Spinal cord (tissue), 10 donors: Measurements from ENCODE around the gene PLOD2. TPM values are rescaled to one million over a fixed set of nuclear protein-coding genes. Genes with fewer than 3 reads are reported as not detected.

Experiments used
- DNase-seq, 6 donors: peaks; one replicate each; pipeline versions ENCODE4 v3.0.0 to v3.0.0-alpha.2; 2013 to 2015; ENCODE audit warnings: low spot score in 6 of 6, low read depth in 4 of 6
- H3K27ac ChIP-seq: one replicate; pipeline ENCODE4 v1.5.1; 2013; ENCODE audit warnings: low read depth, low read length, control low read depth
- H3K27me3 ChIP-seq: one replicate; pipeline ENCODE4 v1.6.1; 2013; ENCODE audit warnings: low read length; ENCODE audit not compliant: control insufficient read depth, insufficient read depth
- H3K36me3 ChIP-seq: one replicate; pipeline ENCODE4 v1.6.1; 2013; ENCODE audit warnings: low read length; ENCODE audit not compliant: control insufficient read depth, insufficient read depth
- H3K4me1 ChIP-seq: one replicate; pipeline ENCODE4 v1.6.1; 2013; ENCODE audit warnings: low read length; ENCODE audit not compliant: control insufficient read depth, insufficient read depth
- H3K4me3 ChIP-seq: one replicate; pipeline ENCODE4 v1.5.1; 2013; ENCODE audit warnings: low read depth, low read length, control low read depth
- H3K9me3 ChIP-seq: one replicate; pipeline ENCODE4 v1.6.1; 2013; ENCODE audit warnings: low read length; ENCODE audit not compliant: control insufficient read depth, insufficient read depth
- WGBS: methylation state at CpG from one replicate; pipeline ENCODE4 v1.1.5; 2013; ENCODE audit warnings: missing lambda C conversion rate; ENCODE audit not compliant: insufficient coverage; 5-methylcytosine and 5-hydroxymethylcytosine counted together
- polyA plus RNA-seq, 2 donors: library from polyadenylated mRNA; unstranded; fragments of 120-200 nt; gene quantifications; one replicate each; pipeline ENCODE4 v1.2.1, GENCODE V29; 2013; ENCODE audit not compliant: insufficient read length in 2 of 2
- total RNA-seq, 2 donors: library from RNA; depleted of rRNA in 1 of 2; stranded (reverse); fragments of 120-200 nt in 1 of 2; fragments of >200 nt in 1 of 2; gene quantifications; one replicate each; pipeline versions ENCODE4 v1.2.3 to v1.2.4, GENCODE V29; 2013 to 2014
- donor health status: healthy.

PLOD2 gene
- total and polyA plus RNA-seq, 4 donors: 44.6 to 71.7 (median 64.4) TPM

DNA sequence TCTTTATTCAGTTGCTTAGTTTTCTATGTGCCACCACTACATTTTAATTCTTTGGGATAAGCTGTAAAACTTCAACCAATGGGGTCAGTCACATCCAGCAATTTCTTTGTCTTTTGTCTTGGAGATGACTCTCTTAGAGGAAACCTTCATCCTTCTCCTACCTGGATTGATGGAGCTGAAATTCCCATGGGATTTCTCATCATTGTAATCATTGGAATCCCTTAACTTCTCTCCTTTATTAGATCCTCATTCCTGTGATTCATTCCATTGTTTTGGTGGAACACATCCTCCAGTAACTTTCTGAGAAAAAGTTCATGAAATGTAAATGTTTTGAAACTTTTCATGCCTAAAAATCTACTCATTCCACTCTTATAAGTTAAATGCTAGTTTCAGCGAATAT, 9.6 kb upstream of the PLOD2 start:
- no CpG with 5 or more reads among the region's 1 CpG for WGBS

DNA sequence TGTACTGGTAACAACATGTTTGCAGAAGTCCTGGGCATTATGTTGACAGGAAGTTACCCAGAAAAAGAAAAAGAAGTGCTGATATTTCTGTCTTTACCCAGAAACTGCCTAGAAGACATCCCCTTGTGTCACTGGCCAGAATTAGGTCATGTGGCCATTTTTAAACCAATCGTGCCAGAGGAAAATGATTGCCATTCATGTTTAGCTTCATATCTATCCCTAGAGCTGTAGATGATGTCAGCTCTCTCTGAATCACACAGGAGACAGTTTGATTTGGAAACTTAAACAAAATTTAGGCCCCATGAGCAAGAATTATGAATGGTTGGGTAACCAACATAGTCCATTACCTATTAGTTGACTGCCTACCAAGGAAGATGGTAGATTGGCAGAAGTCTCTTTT, 8.9 kb upstream of the PLOD2 start:
- no CpG with 5 or more reads among the region's 1 CpG for WGBS
- DNase-seq: no peak
- H3K27ac ChIP-seq: no peak overlapping the region

More for the DNA sequence above, 9.6 kb upstream of the PLOD2 start:
- Histone ChIP-seq H3K36me3 (no peaks in the 10 kb centered on the region), H3K4me1 (no peaks in the 10 kb centered on the region), H3K27ac (no peak overlapping the region), H3K4me3 (no peak overlapping the region), H3K27me3 (no peaks in the 10 kb centered on the region), H3K9me3 (no peaks in the 10 kb centered on the region)
- DNase-seq: no peak

GRCh38 chr3:146166826-146167225, 5.8 kb upstream of the PLOD2 start:
- no peak for DNase-seq
- no CpG with 5 or more reads among the region's 3 CpGs for WGBS
- H3K9me3 ChIP-seq: no peaks in the 10 kb centered on the region
- peaks cover under 1% of the 10 kb centered on the region for H3K4me1 ChIP-seq
- H3K4me3 ChIP-seq: no peak overlapping the region
- H3K36me3 ChIP-seq: no peaks in the 10 kb centered on the region
- no peak overlapping the region for H3K27ac ChIP-seq
- no peaks in the 10 kb centered on the region for H3K27me3 ChIP-seq

More for the DNA sequence above, 8.9 kb upstream of the PLOD2 start:
- H3K36me3 ChIP-seq: no peaks in the 10 kb centered on the region
- no peak overlapping the region for H3K4me3 ChIP-seq
- no peaks in the 10 kb centered on the region for H3K27me3 ChIP-seq
- no peaks in the 10 kb centered on the region for H3K9me3 ChIP-seq
- H3K4me1 ChIP-seq: no peaks in the 10 kb centered on the region

GRCh38 chr3:146166415-146166821, 5.4 kb upstream of the PLOD2 start:
- no peak for DNase-seq
- Histone ChIP-seq H3K27ac (no peak overlapping the region), H3K36me3 (no peaks in the 10 kb centered on the region), H3K4me3 (no peak overlapping the region), H3K27me3 (no peaks in the 10 kb centered on the region), H3K9me3 (no peaks in the 10 kb centered on the region), H3K4me1 (peaks cover 3% of the 10 kb centered on the region)
- no CpG with 5 or more reads among the region's 4 CpGs for WGBS

- no peaks in the 10 kb centered on the region for H3K36me3 ChIP-seq
- no peak overlapping the region for H3K27ac ChIP-seq
- H3K27me3 ChIP-seq: no peaks in the 10 kb centered on the region
- H3K4me3 ChIP-seq: no peak overlapping the region
- no CpG with 5 or more reads among the region's 2 CpGs for WGBS
- H3K9me3 ChIP-seq: no peaks in the 10 kb centered on the region
- DNase-seq: no peak
- H3K4me1 ChIP-seq: peaks cover 3% of the 10 kb centered on the region
These were observed 4.9 kb upstream of the PLOD2 start for GRCh38 chr3:146165877-146166276.

DNA sequence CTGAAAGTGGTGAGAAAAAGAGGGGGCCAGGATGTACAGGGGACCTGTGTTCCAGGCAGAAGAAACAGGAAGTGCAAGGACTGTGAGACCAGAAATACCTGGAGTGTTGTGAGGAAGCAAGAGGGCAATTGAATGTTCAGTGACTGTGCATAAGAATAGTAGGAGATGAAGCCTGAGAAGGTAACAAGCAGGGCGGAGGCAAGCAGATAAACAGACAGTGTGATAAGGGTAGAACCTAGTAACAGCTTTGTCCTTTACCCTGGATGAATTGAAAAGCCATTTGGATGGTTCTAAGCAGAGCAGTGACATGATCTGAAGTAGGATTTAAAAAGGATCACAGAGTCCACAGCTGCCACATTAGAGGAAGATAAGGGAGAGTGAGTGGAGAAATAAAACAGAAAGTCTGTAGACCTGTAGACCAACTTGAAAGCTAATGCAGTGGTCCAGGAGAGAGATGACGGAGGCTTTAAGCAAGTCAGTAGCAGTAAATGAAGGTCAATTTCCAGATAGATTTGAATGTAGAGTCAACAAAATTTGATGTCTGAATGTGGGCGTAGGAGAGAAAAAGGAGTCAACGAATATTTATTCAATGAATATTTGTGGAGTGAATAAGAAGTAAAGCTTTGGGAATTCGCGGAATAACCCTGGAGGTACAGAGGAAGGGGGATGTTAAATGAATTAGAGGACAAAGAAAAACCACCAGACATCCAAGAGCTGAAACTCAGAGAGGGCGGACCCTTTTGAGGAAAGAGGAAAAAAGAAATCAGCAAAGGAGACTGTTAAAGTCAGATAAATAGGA, 4.2 kb upstream of the PLOD2 start:
- Histone ChIP-seq H3K27ac (no peak overlapping the region), H3K27me3 (no peaks in the 10 kb centered on the region), H3K36me3 (no peaks in the 10 kb centered on the region), H3K4me1 (peaks cover 8% of the 10 kb centered on the region), H3K9me3 (no peaks in the 10 kb centered on the region), H3K4me3 (no peak overlapping the region)
- WGBS: 100% methylated on average over 3 of the region's 7 CpGs
- DNase-seq: no peak

DNA sequence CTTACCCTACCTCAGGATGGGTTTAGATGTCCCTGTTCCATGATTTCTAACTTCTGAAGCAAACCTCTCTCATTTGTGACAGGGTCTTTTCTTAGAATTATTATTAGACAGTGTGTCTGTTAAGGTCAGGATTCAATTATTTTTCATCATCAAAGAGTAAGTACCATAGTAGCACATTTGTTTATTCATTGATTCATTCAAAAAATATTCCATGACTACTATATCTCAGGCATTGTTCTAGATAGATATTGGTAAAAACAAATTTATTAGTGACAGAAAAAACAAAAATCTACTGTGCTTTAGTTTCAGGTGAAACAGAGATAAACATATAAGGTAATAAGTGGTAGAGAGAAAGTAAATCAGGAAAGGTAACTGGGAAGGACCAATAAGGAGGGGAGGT, 3.5 kb upstream of the PLOD2 start:
- Histone ChIP-seq H3K9me3 (no peaks in the 10 kb centered on the region), H3K27ac (no peak overlapping the region), H3K27me3 (no peaks in the 10 kb centered on the region), H3K4me1 (peaks cover 8% of the 10 kb centered on the region), H3K36me3 (no peaks in the 10 kb centered on the region), H3K4me3 (no peak overlapping the region)
- no peak for DNase-seq

GRCh38 chr3:146164071-146164470, 3.1 kb upstream of the PLOD2 start:
- DNase-seq: no peak
- H3K27me3 ChIP-seq: no peaks in the 10 kb centered on the region
- no peak overlapping the region for H3K4me3 ChIP-seq
- no peak overlapping the region for H3K27ac ChIP-seq
- no peaks in the 10 kb centered on the region for H3K36me3 ChIP-seq
- no peaks in the 10 kb centered on the region for H3K9me3 ChIP-seq
- H3K4me1 ChIP-seq: peaks cover 8% of the 10 kb centered on the region

DNA sequence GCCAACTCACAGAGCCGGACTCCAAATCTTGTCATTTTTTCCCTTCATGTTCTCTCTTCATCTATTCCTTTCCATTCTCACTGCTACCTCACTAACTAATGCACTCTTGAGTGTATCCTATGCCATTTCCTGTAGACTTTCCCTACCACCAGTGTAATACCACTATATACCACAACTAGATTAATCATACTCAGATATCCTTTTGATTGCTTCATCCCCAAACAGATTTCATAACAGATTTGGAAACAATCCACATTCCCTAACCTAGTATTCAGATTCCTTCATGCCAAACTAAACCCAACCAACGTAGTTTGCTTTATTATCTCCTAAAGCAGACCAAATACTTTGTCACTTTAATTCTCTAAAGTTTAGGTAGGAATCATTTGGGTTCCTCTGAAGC, 2.6 kb upstream of the PLOD2 start:
- DNase-seq: no peak
- H3K9me3 ChIP-seq: no peaks in the 10 kb centered on the region
- 100% methylated on average over 2 of the region's 2 CpGs for WGBS
- H3K4me3 ChIP-seq: no peak overlapping the region
- H3K27me3 ChIP-seq: no peaks in the 10 kb centered on the region
- no peaks in the 10 kb centered on the region for H3K36me3 ChIP-seq
- no peak overlapping the region for H3K27ac ChIP-seq
- H3K4me1 ChIP-seq: peaks cover 8% of the 10 kb centered on the region

GRCh38 chr3:146162561-146162960, 1.6 kb upstream of the PLOD2 start:
- peaks cover 8% of the 10 kb centered on the region for H3K4me1 ChIP-seq
- no peaks in the 10 kb centered on the region for H3K27me3 ChIP-seq
- no peak overlapping the region for H3K27ac ChIP-seq
- H3K4me3 ChIP-seq: no peak overlapping the region
- no peaks in the 10 kb centered on the region for H3K9me3 ChIP-seq
- DNase-seq: no peak
- WGBS: no CpG with 5 or more reads among the region's 2 CpGs
- H3K36me3 ChIP-seq: no peaks in the 10 kb centered on the region
